ENCODE data around the gene SLC35D2. TPM values are rescaled to one million over a fixed set of nuclear protein-coding genes. Genes with fewer than 3 reads are reported as not detected.
"Not testable (repeated sequence)": the region's sequence is repeated elsewhere in the genome, so short reads cannot be mapped to it uniquely, and the experiment has no call there.

SLC35D2 gene
- total RNA-seq, 8 experiments from 2014 or later, result 10.6 to 38.1 (median 24.0) TPM

GRCh38 chr9:96317335-96317980 lies 66.1 kb downstream of the SLC35D2 start:
- peak; percentile 43 to 82 (median 62) for ATAC-seq (replicated peaks in 6 of 8)
- H3K4me1 ChIP-seq (replicated peaks in 1 of 2), result peaks cover 0 to 3% of the 10 kb centered on the region in 2 donors
- 0 to 61% (median 32%) methylated on average over 1 to 9 of the region's 9 CpGs for WGBS, 10 experiments
- in situ Hi-C loops (cut with MboI; ENCODE audit: low pct_unique_long_range_greater_than_20kb in 2 of 9, low sequenced_read_pairs in 9 of 9, unreplicated experiment in 9 of 9), result loop anchor here in 1 of 9 experiments (25.0 kb wide), 1 partner anchor 1630 kb away; no protein-coding TSS in a partner anchor
- no peak overlapping the region for H3K27ac ChIP-seq
- no peak overlapping the region for H3K4me3 ChIP-seq

GRCh38 chr9:96309850-96310249 lies 73.7 kb downstream of the SLC35D2 start:
- Histone ChIP-seq H3K4me1 (replicated peaks in 1 of 2) (no peaks in the 10 kb centered on the region), H3K4me3 (no peak overlapping the region), H3K27ac (no peak overlapping the region)
- in situ Hi-C loops (cut with MboI; ENCODE audit: low pct_unique_long_range_greater_than_20kb in 2 of 9, low sequenced_read_pairs in 9 of 9, unreplicated experiment in 9 of 9), result loop anchor here in 2 of 9 experiments (5.0 to 25.0 kb wide), 2 partner anchors 73 to 1623 kb away; no protein-coding TSS in a partner anchor
- peak in 1 of 8 experiments; percentile 96 for ATAC-seq (replicated peaks in 6 of 8)
- 7 to 96% (median 88%) methylated on average over 2 to 7 of the region's 7 CpGs for WGBS, 10 experiments

GRCh38 chr9:96306958-96307357 lies 76.6 kb downstream of the SLC35D2 start:
- H3K27ac ChIP-seq; H3K4me1 ChIP-seq (replicated peaks in 1 of 2); H3K4me3 ChIP-seq; ATAC-seq (replicated peaks in 6 of 8): not testable (repeated sequence)
- in situ Hi-C loops (cut with MboI; ENCODE audit: low pct_unique_long_range_greater_than_20kb in 2 of 9, low sequenced_read_pairs in 9 of 9, unreplicated experiment in 9 of 9), result loop anchor here in 1 of 9 experiments (25.0 kb wide), 1 partner anchor 1620 kb away; no protein-coding TSS in a partner anchor
- 80 to 100% (median 91%) methylated on average over 1 to 5 of the region's 6 CpGs; no CpG with 5 or more reads in 6 of the 10 experiments for WGBS, 10 experiments

- 14 to 100% (median 36%) methylated on average over 1 to 3 of the region's 4 CpGs; no CpG with 5 or more reads in 3 of the 10 experiments for WGBS, 10 experiments
- in situ Hi-C loops (cut with MboI; ENCODE audit: low pct_unique_long_range_greater_than_20kb in 2 of 9, low sequenced_read_pairs in 9 of 9, unreplicated experiment in 9 of 9), result loop anchor here in 1 of 9 experiments (25.0 kb wide), 1 partner anchor 1618 kb away; no protein-coding TSS in a partner anchor
- peak in 3 of 8 experiments; percentile 22 to 59 (median 41) for ATAC-seq (replicated peaks in 6 of 8)
- Histone ChIP-seq H3K27ac (no peak overlapping the region), H3K4me1 (replicated peaks in 1 of 2) (no peaks in the 10 kb centered on the region), H3K4me3 (no peak overlapping the region)
Measured at GRCh38 chr9:96305171-96305570, 78.3 kb downstream of the SLC35D2 start.

- no peak for ATAC-seq (replicated peaks in 6 of 8)
- H3K4me1 ChIP-seq (replicated peaks in 1 of 2), result no peaks in the 10 kb centered on the region
- no peak overlapping the region for H3K4me3 ChIP-seq
- in situ Hi-C loops (cut with MboI; ENCODE audit: low pct_unique_long_range_greater_than_20kb in 2 of 9, low sequenced_read_pairs in 9 of 9, unreplicated experiment in 9 of 9), result loop anchor here in 1 of 9 experiments (25.0 kb wide), 1 partner anchor 1617 kb away; no protein-coding TSS in a partner anchor
- H3K27ac ChIP-seq, result no peak overlapping the region
Measured at GRCh38 chr9:96304230-96304629, 79.3 kb downstream of the SLC35D2 start.

GRCh38 chr9:96302021-96302420 lies 81.5 kb downstream of the SLC35D2 start, which contains the start of gene HSD17B3:
Gene HSD17B3, minus strand, starts transcription at chr9:96302176. Its CDS starts 72 bp downstream, at chr9:96302104.
- ATAC-seq (replicated peaks in 6 of 8), result peak in 1 of 8 experiments; percentile 29
- in situ Hi-C loops (cut with MboI; ENCODE audit: low pct_unique_long_range_greater_than_20kb in 2 of 9, low sequenced_read_pairs in 9 of 9, unreplicated experiment in 9 of 9), result loop anchor here in 1 of 9 experiments (25.0 kb wide), 1 partner anchor 1615 kb away; no protein-coding TSS in a partner anchor
- WGBS, 10 experiments, result 0 to 96% (median 62%) methylated on average over 1 to 5 of the region's 6 CpGs; no CpG with 5 or more reads in 3 of the 10 experiments
- Histone ChIP-seq H3K4me3 (no peak within 1 kb of the TSS), H3K27ac (no peak within 1 kb of the TSS), H3K4me1 (replicated peaks in 1 of 2) (no peaks in the 10 kb centered on the region)

GRCh38 chr9:96299823-96300222 lies 83.7 kb downstream of the SLC35D2 start:
- WGBS, 10 experiments, result 60 to 100% (median 86%) methylated on average over 1 to 4 of the region's 4 CpGs; no CpG with 5 or more reads in 4 of the 10 experiments
- no peak for ATAC-seq (replicated peaks in 6 of 8)

GRCh38 chr9:96294159-96294545 lies 89.4 kb downstream of the SLC35D2 start:
- no peak for ATAC-seq (replicated peaks in 6 of 8)
- Histone ChIP-seq H3K4me1 (replicated peaks in 1 of 2) (peaks cover 20 to 23% of the 10 kb centered on the region in 2 donors), H3K4me3 (no peak overlapping the region), H3K27ac (peak overlapping the region; percentile 49 to 55)
- 55 to 100% (median 85%) methylated on average over 1 to 3 of the region's 3 CpGs for WGBS, 10 experiments
- in situ Hi-C loops (cut with MboI; ENCODE audit: low pct_unique_long_range_greater_than_20kb in 2 of 9, low sequenced_read_pairs in 9 of 9, unreplicated experiment in 9 of 9), result no loop called here

More at GRCh38 chr9:96299823-96300222, 83.7 kb downstream of the SLC35D2 start:
- Histone ChIP-seq H3K4me1 (replicated peaks in 1 of 2) (no peaks in the 10 kb centered on the region), H3K4me3 (no peak overlapping the region), H3K27ac (no peak overlapping the region)
- in situ Hi-C loops (cut with MboI; ENCODE audit: low pct_unique_long_range_greater_than_20kb in 2 of 9, low sequenced_read_pairs in 9 of 9, unreplicated experiment in 9 of 9), result loop anchor here in 1 of 9 experiments (25.0 kb wide), 1 partner anchor 1613 kb away; no protein-coding TSS in a partner anchor

GRCh38 chr9:96293498-96294158 lies 89.9 kb downstream of the SLC35D2 start:
- in situ Hi-C loops (cut with MboI; ENCODE audit: low pct_unique_long_range_greater_than_20kb in 2 of 9, low sequenced_read_pairs in 9 of 9, unreplicated experiment in 9 of 9), result no loop called here
- 61 to 100% (median 100%) methylated on average over 1 to 2 of the region's 3 CpGs; no CpG with 5 or more reads in 5 of the 10 experiments for WGBS, 10 experiments
- Histone ChIP-seq H3K4me1 (replicated peaks in 1 of 2) (peaks cover 20 to 23% of the 10 kb centered on the region in 2 donors), H3K27ac (peak overlapping the region; percentile 49 to 55), H3K4me3 (peak overlapping the region in 1 of 5 donors; percentile 12)
- ATAC-seq (replicated peaks in 6 of 8), result peak in 5 of 8 experiments; percentile 74 to 93 (median 91)

GRCh38 chr9:96289392-96289791 lies 94.1 kb downstream of the SLC35D2 start:
- in situ Hi-C loops (cut with MboI; ENCODE audit: low pct_unique_long_range_greater_than_20kb in 2 of 9, low sequenced_read_pairs in 9 of 9, unreplicated experiment in 9 of 9), result no loop called here
- WGBS, 10 experiments, result 44 to 80% (median 67%) methylated on average over 1 to 2 of the region's 2 CpGs; no CpG with 5 or more reads in 7 of the 10 experiments

GRCh38 chr9:96281641-96282040 lies 101.9 kb downstream of the SLC35D2 start:
- 33 to 100% (median 85%) methylated on average over 1 to 6 of the region's 6 CpGs; no CpG with 5 or more reads in 2 of the 10 experiments for WGBS, 10 experiments
- in situ Hi-C loops (cut with MboI; ENCODE audit: low pct_unique_long_range_greater_than_20kb in 2 of 9, low sequenced_read_pairs in 9 of 9, unreplicated experiment in 9 of 9), result no loop called here
- Histone ChIP-seq H3K4me1 (replicated peaks in 1 of 2) (no peaks in the 10 kb centered on the region), H3K4me3 (no peak overlapping the region), H3K27ac (no peak overlapping the region)
- peak in 1 of 8 experiments; percentile 23 for ATAC-seq (replicated peaks in 6 of 8)

More at GRCh38 chr9:96289392-96289791, 94.1 kb downstream of the SLC35D2 start:
- ATAC-seq (replicated peaks in 6 of 8), result peak in 2 of 8 experiments; percentile 17 to 41
- H3K27ac ChIP-seq, result no peak overlapping the region
- H3K4me1 ChIP-seq (replicated peaks in 1 of 2), result peaks cover 19 to 23% of the 10 kb centered on the region in 2 donors
- no peak overlapping the region for H3K4me3 ChIP-seq

GRCh38 chr9:96279932-96280331 lies 103.6 kb downstream of the SLC35D2 start:
- H3K27ac ChIP-seq, result no peak overlapping the region
- no peak for ATAC-seq (replicated peaks in 6 of 8)
- in situ Hi-C loops (cut with MboI; ENCODE audit: low pct_unique_long_range_greater_than_20kb in 2 of 9, low sequenced_read_pairs in 9 of 9, unreplicated experiment in 9 of 9), result no loop called here
- no peak overlapping the region for H3K4me3 ChIP-seq
- H3K4me1 ChIP-seq (replicated peaks in 1 of 2), result no peaks in the 10 kb centered on the region
- WGBS, 10 experiments, result 47 to 100% (median 96%) methylated on average over 1 to 6 of the region's 8 CpGs; no CpG with 5 or more reads in 4 of the 10 experiments

- Histone ChIP-seq H3K4me1 (replicated peaks in 1 of 2) (no peaks in the 10 kb centered on the region), H3K4me3 (no peak overlapping the region), H3K27ac (no peak overlapping the region)
- no peak for ATAC-seq (replicated peaks in 6 of 8)
- WGBS, 10 experiments, result 0 to 83% (median 29%) methylated on average over 1 to 2 of the region's 2 CpGs; no CpG with 5 or more reads in 2 of the 10 experiments
- in situ Hi-C loops (cut with MboI; ENCODE audit: low pct_unique_long_range_greater_than_20kb in 2 of 9, low sequenced_read_pairs in 9 of 9, unreplicated experiment in 9 of 9), result no loop called here
Measured at GRCh38 chr9:96274939-96275338, 108.6 kb downstream of the SLC35D2 start.

All from motor neuron (in vitro differentiated cells).